Trophoblast cell (in vitro differentiated cells and primary cell): ENCODE results near the gene MAGI1.

Experiments used
- DNase-seq, 2 donors: peaks; one replicate each; pipeline ENCODE4 v3.0.0-alpha.2; 2016
- H2AFZ ChIP-seq: 2 replicates; pipeline ENCODE4 v1.6.1; 2013; ENCODE audit warnings: low read length, moderate library complexity, mild to moderate bottlenecking; ENCODE audit not compliant: insufficient read depth, poor library complexity
- H2AK5ac ChIP-seq: 2 replicates; pipeline ENCODE4 v1.6.1; 2013; ENCODE audit warnings: mild to moderate bottlenecking, low read length
- H2BK120ac ChIP-seq: 2 replicates; pipeline ENCODE4 v1.6.1; 2013; ENCODE audit warnings: low read length, mild to moderate bottlenecking, moderate library complexity; ENCODE audit not compliant: insufficient read depth, poor library complexity
- H2BK12ac ChIP-seq: 2 replicates; pipeline ENCODE4 v1.6.1; 2013; ENCODE audit warnings: mild to moderate bottlenecking, low read length, moderate library complexity
- H2BK5ac ChIP-seq: 2 replicates; pipeline ENCODE4 v1.6.1; 2013; ENCODE audit warnings: low read length, low read depth, moderate library complexity, mild to moderate bottlenecking; ENCODE audit not compliant: poor library complexity
- H3K14ac ChIP-seq: 2 replicates; pipeline ENCODE4 v1.6.1; 2013; ENCODE audit warnings: mild to moderate bottlenecking, low read length
- H3K18ac ChIP-seq: 2 replicates; pipeline ENCODE4 v1.6.1; 2013; ENCODE audit warnings: mild to moderate bottlenecking, low read length
- H3K23ac ChIP-seq: 2 replicates; pipeline ENCODE4 v1.6.1; 2013; ENCODE audit warnings: low read length
- H3K27ac ChIP-seq: 2 replicates; pipeline ENCODE4 v1.5.1; 2013; ENCODE audit warnings: low read depth, mild to moderate bottlenecking, inconsistent platforms, low read length, moderate library complexity
- H3K27me3 ChIP-seq: 2 replicates; pipeline ENCODE4 v1.6.1; 2013; ENCODE audit warnings: inconsistent platforms, mild to moderate bottlenecking, low read length, moderate library complexity; ENCODE audit not compliant: insufficient read depth
- H3K36me3 ChIP-seq, 2 experiments: 1 replicate in 1 of 2; 2 replicates in 1 of 2; pipeline ENCODE4 v1.6.1; 2013; ENCODE audit warnings: low read length in 2 of 2, mild to moderate bottlenecking in 2 of 2, moderate library complexity in 1 of 2; ENCODE audit not compliant: insufficient read depth in 2 of 2, control insufficient read depth in 1 of 2
- H3K4ac ChIP-seq: 2 replicates; pipeline ENCODE4 v1.6.1; 2013; ENCODE audit warnings: low read depth, mild to moderate bottlenecking, low read length, moderate library complexity
- H3K4me1 ChIP-seq, 2 experiments: 1 replicate in 1 of 2; 2 replicates in 1 of 2; pipeline ENCODE4 v1.6.1; 2013; ENCODE audit warnings: low read length in 2 of 2, mild to moderate bottlenecking in 2 of 2, moderate library complexity in 1 of 2; ENCODE audit not compliant: insufficient read depth in 2 of 2, control insufficient read depth in 1 of 2
- H3K4me2 ChIP-seq: 2 replicates; pipeline ENCODE4 v1.6.1; 2013; ENCODE audit warnings: inconsistent platforms, mild to moderate bottlenecking, low read length, moderate library complexity
- H3K4me3 ChIP-seq: 2 replicates; pipeline ENCODE4 v1.5.1; 2013; ENCODE audit warnings: mild to moderate bottlenecking, low read depth, low read length, inconsistent platforms
- H3K79me1 ChIP-seq: one replicate; pipeline ENCODE4 v1.6.1; 2013; ENCODE audit warnings: low read length
- H3K79me2 ChIP-seq: 2 replicates; pipeline ENCODE4 v1.6.1; 2013; ENCODE audit warnings: low read length, mild to moderate bottlenecking; ENCODE audit not compliant: control insufficient read depth, insufficient read depth, poor library complexity
- H3K9ac ChIP-seq: 2 replicates; pipeline ENCODE4 v1.6.1; 2013; ENCODE audit warnings: mild to moderate bottlenecking, low read length
- H3K9me3 ChIP-seq: 2 replicates; pipeline ENCODE4 v1.6.1; 2013; ENCODE audit warnings: low read depth, mild to moderate bottlenecking, control low read depth, inconsistent platforms, low read length; ENCODE audit not compliant: insufficient read depth
- H4K12ac ChIP-seq: 2 replicates; pipeline ENCODE4 v1.6.1; 2013; ENCODE audit warnings: low read depth, mild to moderate bottlenecking, low read length, moderate library complexity
- H4K8ac ChIP-seq: 2 replicates; pipeline ENCODE4 v1.6.1; 2013; ENCODE audit warnings: low read depth, mild to moderate bottlenecking, low read length, moderate library complexity
- H4K91ac ChIP-seq: one replicate; pipeline ENCODE4 v1.6.1; 2013; ENCODE audit warnings: low read depth, mild to moderate bottlenecking, low read length, moderate library complexity
- WGBS: extraction: QIAGEN DNeasy Blood & Tissue Kit; methylation state at CpG from one replicate; pipeline ENCODE4 v1.1.7; 2013; ENCODE audit warnings: missing lambda C conversion rate; ENCODE audit not compliant: insufficient read length, insufficient coverage; ENCODE audit errors: extremely low coverage; 5-methylcytosine and 5-hydroxymethylcytosine counted together

MAGI1 gene

DNA sequence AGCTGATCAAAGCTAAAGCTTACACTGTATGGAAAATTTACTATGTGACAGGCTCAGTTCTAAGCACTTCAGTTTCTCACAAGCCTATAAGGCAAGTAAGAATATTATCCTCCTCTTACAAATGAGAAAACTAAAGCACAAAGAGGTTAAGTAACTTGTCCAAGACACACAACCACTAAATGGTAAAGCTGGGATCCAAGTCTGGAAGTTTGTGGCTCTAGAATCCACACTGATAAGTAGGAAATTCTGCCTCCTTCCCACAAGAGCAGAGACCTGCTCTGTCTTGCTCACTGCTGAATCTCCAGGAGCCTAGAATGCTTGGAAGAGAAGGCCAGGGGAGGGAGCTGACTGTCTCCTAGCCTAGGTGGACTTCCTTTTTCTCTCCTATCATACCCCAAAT lies 60.6 kb downstream of the MAGI1 start:
- Histone ChIP-seq H2BK5ac (peak overlapping the region; percentile 42), H3K4me3 (no peak overlapping the region), H3K36me3 (no peaks in the 10 kb centered on the region), H3K23ac (no peak overlapping the region), H3K79me2 (no peaks in the 10 kb centered on the region), H3K14ac (no peak overlapping the region), H4K8ac (no peak overlapping the region), H3K27ac (no peak overlapping the region), H2BK12ac (no peak overlapping the region), H3K4ac (no peak overlapping the region), H3K79me1 (no peaks in the 10 kb centered on the region), H3K4me2 (no peak overlapping the region), H3K9ac (no peak overlapping the region), H3K18ac (no peak overlapping the region), H3K9me3 (peaks cover 2% of the 10 kb centered on the region), H2AFZ (no peak overlapping the region), H4K12ac (no peak overlapping the region), H3K27me3 (no peaks in the 10 kb centered on the region), H2BK120ac (no peak overlapping the region), H2AK5ac (no peak overlapping the region), H4K91ac (no peak overlapping the region), H3K4me1 (peaks cover 0 to 2% of the 10 kb centered on the region in 2 experiments)
- DNase-seq: no peak

DNA sequence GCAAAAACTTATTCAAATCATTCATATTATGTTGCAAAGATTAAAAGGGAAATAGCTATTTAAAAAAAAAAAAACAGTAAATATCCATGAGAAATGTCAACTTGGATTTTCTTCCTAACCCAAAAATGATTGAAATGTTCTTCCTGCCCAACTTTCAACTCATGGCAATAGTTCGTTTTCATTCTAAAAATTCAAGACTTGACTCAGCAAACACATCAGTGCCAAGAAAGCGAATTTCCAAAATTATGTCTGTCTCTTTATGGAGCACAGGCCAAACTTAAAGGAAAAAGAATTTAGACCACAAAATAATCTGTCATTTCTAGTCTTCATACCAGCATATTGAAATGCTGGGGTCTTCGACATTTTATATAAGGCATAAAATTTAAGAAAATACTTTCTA lies 63.7 kb downstream of the MAGI1 start:
- WGBS: no CpG with 5 or more reads among the region's 3 CpGs
- H3K79me1 ChIP-seq: no peaks in the 10 kb centered on the region
- H4K12ac ChIP-seq: no peak overlapping the region
- H3K4me2 ChIP-seq: no peak overlapping the region
- no peak overlapping the region for H4K8ac ChIP-seq
- peaks cover 2% of the 10 kb centered on the region for H3K9me3 ChIP-seq
- no peak overlapping the region for H3K18ac ChIP-seq
- no peaks in the 10 kb centered on the region for H3K36me3 ChIP-seq
- no peak overlapping the region for H3K14ac ChIP-seq
- H4K91ac ChIP-seq: no peak overlapping the region
- no peaks in the 10 kb centered on the region for H3K27me3 ChIP-seq
- H2BK5ac ChIP-seq: no peak overlapping the region
- no peak overlapping the region for H2BK120ac ChIP-seq
- no peak overlapping the region for H3K23ac ChIP-seq
- no peak overlapping the region for H2AFZ ChIP-seq
- H3K79me2 ChIP-seq: no peaks in the 10 kb centered on the region
- no peak overlapping the region for H2AK5ac ChIP-seq
- H3K4me3 ChIP-seq: no peak overlapping the region
- H3K27ac ChIP-seq: no peak overlapping the region
- H3K4ac ChIP-seq: no peak overlapping the region
- DNase-seq: no peak
- no peak overlapping the region for H2BK12ac ChIP-seq
- no peak overlapping the region for H3K9ac ChIP-seq
- H3K4me1 ChIP-seq: peaks cover 0 to 2% of the 10 kb centered on the region in 2 experiments

DNA sequence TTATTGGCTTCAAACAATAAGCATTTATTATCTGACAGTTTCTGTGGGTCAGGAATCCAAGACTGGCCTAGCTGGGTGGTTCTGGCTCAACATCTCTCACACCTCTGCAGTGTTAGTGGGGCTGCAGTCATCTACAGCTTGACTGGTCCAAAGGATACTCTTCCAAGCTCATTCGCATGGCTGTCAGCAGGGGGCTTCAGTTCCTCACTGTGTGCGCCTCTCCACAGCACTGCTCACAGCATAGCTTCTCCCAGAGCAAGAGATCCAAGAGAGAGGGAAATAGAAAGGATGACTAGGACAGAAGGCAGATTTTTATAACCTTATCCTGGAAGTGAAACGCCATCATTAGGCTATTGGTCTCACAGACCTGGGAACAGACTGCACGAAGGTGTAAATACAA lies 64.2 kb downstream of the MAGI1 start:
- peaks cover 2% of the 10 kb centered on the region for H3K9me3 ChIP-seq
- DNase-seq: peak; percentile 36 to 74
- no peaks in the 10 kb centered on the region for H3K36me3 ChIP-seq
- no peak overlapping the region for H2BK12ac ChIP-seq
- no peak overlapping the region for H3K9ac ChIP-seq
- H2BK120ac ChIP-seq: no peak overlapping the region
- H3K27me3 ChIP-seq: no peaks in the 10 kb centered on the region
- no peaks in the 10 kb centered on the region for H3K79me2 ChIP-seq
- H3K18ac ChIP-seq: no peak overlapping the region
- no peak overlapping the region for H4K12ac ChIP-seq
- no peak overlapping the region for H2AK5ac ChIP-seq
- no peak overlapping the region for H3K14ac ChIP-seq
- H3K4me3 ChIP-seq: no peak overlapping the region
- no peaks in the 10 kb centered on the region for H3K79me1 ChIP-seq
- no peak overlapping the region for H2AFZ ChIP-seq
- no peak overlapping the region for H3K27ac ChIP-seq
- no peak overlapping the region for H4K8ac ChIP-seq
- no peak overlapping the region for H4K91ac ChIP-seq
- WGBS: no CpG with 5 or more reads among the region's 4 CpGs
- H3K4me2 ChIP-seq: no peak overlapping the region
- H2BK5ac ChIP-seq: no peak overlapping the region
- H3K4ac ChIP-seq: no peak overlapping the region
- H3K23ac ChIP-seq: no peak overlapping the region
- peaks cover 0 to under 1% of the 10 kb centered on the region in 2 experiments for H3K4me1 ChIP-seq

DNA sequence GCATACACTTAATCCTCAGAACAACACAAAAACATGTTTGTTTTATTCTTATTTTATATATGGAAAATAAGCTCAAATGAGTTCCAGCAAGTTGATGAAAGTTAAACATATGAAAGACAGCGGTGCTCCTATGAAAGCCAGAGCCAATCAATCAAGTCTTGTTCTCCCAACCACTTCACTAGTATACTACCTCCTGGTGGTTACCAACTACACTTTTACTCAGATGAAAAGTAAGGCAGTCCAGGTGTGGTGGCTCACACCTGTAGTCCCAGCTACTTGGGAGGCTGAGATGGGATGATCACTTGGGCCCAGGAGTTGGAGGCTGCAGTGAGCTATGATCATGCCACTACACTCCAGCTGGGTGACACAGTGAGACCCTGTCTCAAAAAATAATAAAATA lies 66.0 kb downstream of the MAGI1 start:
- H3K14ac ChIP-seq: no peak overlapping the region
- H3K23ac ChIP-seq: no peak overlapping the region
- H2AFZ ChIP-seq: no peak overlapping the region
- H4K91ac ChIP-seq: no peak overlapping the region
- H3K27me3 ChIP-seq: no peaks in the 10 kb centered on the region
- H3K9ac ChIP-seq: no peak overlapping the region
- H3K79me1 ChIP-seq: no peaks in the 10 kb centered on the region
- H3K4me1 ChIP-seq: peaks cover 0 to under 1% of the 10 kb centered on the region in 2 experiments
- H2BK5ac ChIP-seq: no peak overlapping the region
- H3K79me2 ChIP-seq: no peaks in the 10 kb centered on the region
- DNase-seq: no peak
- no peak overlapping the region for H4K12ac ChIP-seq
- H3K36me3 ChIP-seq: no peaks in the 10 kb centered on the region
- no peak overlapping the region for H2BK12ac ChIP-seq
- WGBS: no CpG with 5 or more reads among the region's 1 CpG
- H2BK120ac ChIP-seq: no peak overlapping the region
- H3K27ac ChIP-seq: no peak overlapping the region
- no peak overlapping the region for H4K8ac ChIP-seq
- no peak overlapping the region for H3K4me2 ChIP-seq
- no peak overlapping the region for H3K4ac ChIP-seq
- H3K4me3 ChIP-seq: no peak overlapping the region
- H2AK5ac ChIP-seq: no peak overlapping the region
- no peak overlapping the region for H3K18ac ChIP-seq
- peaks cover 2% of the 10 kb centered on the region for H3K9me3 ChIP-seq
